ENCODE results near the gene GALNS. TPM values are rescaled to one million over a fixed set of nuclear protein-coding genes. Genes with fewer than 3 reads are reported as not detected.

Gene GALNS
- total and polyA plus RNA-seq, 2 of the 13 experiments (the other 11 are each of a cell fraction or from before 2014, with no cell fraction given) = 9.2 to 9.8 TPM

GRCh38 chr16:88810912-88811768 is 45.6 kb downstream of the GALNS start (continued):
- TF ChIP-seq U2AF2 (IDR thresholded peaks at IDR 0.05; ENCODE audit: low read depth, low read length) = no peak
- TF ChIP-seq BHLHE40 (IDR thresholded peaks at IDR 0.05; ENCODE audit: low read length) = no peak; the same call in 1 of the 2 replicates
- TF ChIP-seq SUZ12 (IDR thresholded peaks at IDR 0.05; ENCODE audit: low read depth, low read length) = no peak
- no peak for TF ChIP-seq GABPA (IDR thresholded peaks at IDR 0.05; ENCODE audit: low read depth, low read length)
- TF ChIP-seq GABPA (CRISPR knock-in tag; IDR thresholded peaks at IDR 0.05; ENCODE audit: low read depth) = no peak
- TF ChIP-seq CREBL2 (CRISPR knock-in tag; IDR thresholded peaks at IDR 0.05; ENCODE audit: borderline replicate concordance) = no peak
- TF ChIP-seq ZNF550 (CRISPR knock-in tag; IDR thresholded peaks at IDR 0.05; ENCODE audit: borderline replicate concordance) = no peak
- TF ChIP-seq ZNF672 (CRISPR knock-in tag; IDR thresholded peaks at IDR 0.05) = no peak
- no peak for TF ChIP-seq SOX13 (IDR thresholded peaks at IDR 0.05)
- TF ChIP-seq SOX13 (CRISPR knock-in tag; conservative IDR thresholded peaks at IDR 0.05 in 1 of 2, IDR thresholded peaks at IDR 0.05 in 1 of 2) = no peak
- TF ChIP-seq TMF1 (CRISPR knock-in tag; IDR thresholded peaks at IDR 0.05; ENCODE audit: low read depth) = no peak; the same call in 1 of the 2 replicates
- TF ChIP-seq ZNF383 (CRISPR knock-in tag; IDR thresholded peaks at IDR 0.05; ENCODE audit: borderline replicate concordance) = no peak; the same call in 1 of the 2 replicates
- TF ChIP-seq, protein P1, sequence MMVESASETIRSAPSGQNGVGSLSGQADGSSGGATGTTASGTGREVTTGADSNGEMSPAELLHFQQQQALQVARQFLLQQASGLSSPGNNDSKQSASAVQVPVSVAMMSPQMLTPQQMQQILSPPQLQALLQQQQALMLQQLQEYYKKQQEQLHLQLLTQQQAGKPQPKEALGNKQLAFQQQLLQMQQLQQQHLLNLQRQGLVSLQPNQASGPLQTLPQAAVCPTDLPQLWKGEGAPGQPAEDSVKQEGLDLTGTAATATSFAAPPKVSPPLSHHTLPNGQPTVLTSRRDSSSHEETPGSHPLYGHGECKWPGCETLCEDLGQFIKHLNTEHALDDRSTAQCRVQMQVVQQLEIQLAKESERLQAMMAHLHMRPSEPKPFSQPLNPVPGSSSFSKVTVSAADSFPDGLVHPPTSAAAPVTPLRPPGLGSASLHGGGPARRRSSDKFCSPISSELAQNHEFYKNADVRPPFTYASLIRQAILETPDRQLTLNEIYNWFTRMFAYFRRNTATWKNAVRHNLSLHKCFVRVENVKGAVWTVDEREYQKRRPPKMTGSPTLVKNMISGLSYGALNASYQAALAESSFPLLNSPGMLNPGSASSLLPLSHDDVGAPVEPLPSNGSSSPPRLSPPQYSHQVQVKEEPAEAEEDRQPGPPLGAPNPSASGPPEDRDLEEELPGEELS (CRISPR knock-in tag; IDR thresholded peaks at IDR 0.05) = peak; percentile 43; the same call in 1 of the 2 replicates
- TF ChIP-seq, protein P2, sequence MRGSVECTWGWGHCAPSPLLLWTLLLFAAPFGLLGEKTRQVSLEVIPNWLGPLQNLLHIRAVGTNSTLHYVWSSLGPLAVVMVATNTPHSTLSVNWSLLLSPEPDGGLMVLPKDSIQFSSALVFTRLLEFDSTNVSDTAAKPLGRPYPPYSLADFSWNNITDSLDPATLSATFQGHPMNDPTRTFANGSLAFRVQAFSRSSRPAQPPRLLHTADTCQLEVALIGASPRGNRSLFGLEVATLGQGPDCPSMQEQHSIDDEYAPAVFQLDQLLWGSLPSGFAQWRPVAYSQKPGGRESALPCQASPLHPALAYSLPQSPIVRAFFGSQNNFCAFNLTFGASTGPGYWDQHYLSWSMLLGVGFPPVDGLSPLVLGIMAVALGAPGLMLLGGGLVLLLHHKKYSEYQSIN (CRISPR knock-in tag; IDR thresholded peaks at IDR 0.05; ENCODE audit: borderline replicate concordance) = no peak
- TF ChIP-seq ZNF232 (CRISPR knock-in tag; IDR thresholded peaks at IDR 0.05; ENCODE audit: borderline replicate concordance) = peak; percentile 93; the same call in 1 of the 2 replicates
- no peak for TF ChIP-seq NR3C1 (CRISPR knock-in tag; IDR thresholded peaks at IDR 0.05)
- no peak for TF ChIP-seq TEAD2 (CRISPR knock-in tag; IDR thresholded peaks at IDR 0.05)
- TF ChIP-seq, protein P3, sequence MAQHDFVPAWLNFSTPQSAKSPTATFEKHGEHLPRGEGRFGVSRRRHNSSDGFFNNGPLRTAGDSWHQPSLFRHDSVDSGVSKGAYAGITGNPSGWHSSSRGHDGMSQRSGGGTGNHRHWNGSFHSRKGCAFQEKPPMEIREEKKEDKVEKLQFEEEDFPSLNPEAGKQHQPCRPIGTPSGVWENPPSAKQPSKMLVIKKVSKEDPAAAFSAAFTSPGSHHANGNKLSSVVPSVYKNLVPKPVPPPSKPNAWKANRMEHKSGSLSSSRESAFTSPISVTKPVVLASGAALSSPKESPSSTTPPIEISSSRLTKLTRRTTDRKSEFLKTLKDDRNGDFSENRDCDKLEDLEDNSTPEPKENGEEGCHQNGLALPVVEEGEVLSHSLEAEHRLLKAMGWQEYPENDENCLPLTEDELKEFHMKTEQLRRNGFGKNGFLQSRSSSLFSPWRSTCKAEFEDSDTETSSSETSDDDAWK (CRISPR knock-in tag; IDR thresholded peaks at IDR 0.05) = no peak
- no peak for TF ChIP-seq TBL1XR1 (IDR thresholded peaks at IDR 0.05; ENCODE audit: borderline replicate concordance, low read length, partially characterized antibody)
- peak; percentile 39; the same call in 1 of the 2 replicates for TF ChIP-seq ARID5B (CRISPR knock-in tag; IDR thresholded peaks at IDR 0.05)
- no peak; the same call in 1 of the 2 replicates for TF ChIP-seq ZNF556 (CRISPR knock-in tag; IDR thresholded peaks at IDR 0.05; ENCODE audit: borderline replicate concordance)
